ENCODE results near the gene PNLIPRP2. TPM values are rescaled to one million over a fixed set of nuclear protein-coding genes. Genes with fewer than 3 reads are reported as not detected.

PNLIPRP2 gene
- total RNA-seq, 1 experiment from 2014 or later: 0.24 TPM

GRCh38 chr10:116599991-116600390 lies 20.8 kb upstream of the PNLIPRP2 start:
- H2BK120ac ChIP-seq (ENCODE audit: low read depth, low read length, poor library complexity, severe bottlenecking): no peak overlapping the region
- no peak overlapping the region for H2AK5ac ChIP-seq (ENCODE audit: insufficient read length, low read length)
- H2BK5ac ChIP-seq (ENCODE audit: insufficient read length, low read length): no peak overlapping the region
- no peak for TF ChIP-seq CTCF (conservative IDR thresholded peaks at IDR 0.05)
- H3K79me2 ChIP-seq (ENCODE audit: insufficient read depth, low read length): no peaks in the 10 kb centered on the region
- H3K18ac ChIP-seq (ENCODE audit: insufficient read length, low read depth, low read length): no peak overlapping the region
- no CpG with 5 or more reads among the region's 5 CpGs for WGBS (ENCODE audit: extremely low coverage, insufficient read length, low lambda C conversion rate)
- no peaks in the 10 kb centered on the region for H3K23me2 ChIP-seq (ENCODE audit: insufficient read length, low read depth, low read length, poor library complexity, severe bottlenecking)
- Mint-ChIP-seq H3K36me3 (ENCODE audit: insufficient read depth in 1 of 3, low read depth in 3 of 3) (no peaks in the 10 kb centered on the region), H3K4me3 (no peak overlapping the region), H3K4me1 (peaks cover 11 to 14% of the 10 kb centered on the region in 2 experiments), H3K27ac (no peak overlapping the region), H3K27me3 (ENCODE audit: low read depth) (peaks cover 4% of the 10 kb centered on the region), H3K9me3 (no peaks in the 10 kb centered on the region)
- H3K27ac ChIP-seq (ENCODE audit: insufficient read length, low read depth, low read length): no peak overlapping the region
- H3K4me2 ChIP-seq (ENCODE audit: insufficient read depth, insufficient read length, low read length): no peak overlapping the region
- H2BK12ac ChIP-seq (ENCODE audit: insufficient read length, low read depth, low read length): no peak overlapping the region
- no peak overlapping the region for H3K14ac ChIP-seq (ENCODE audit: insufficient read depth, low read length)
- H3K23ac ChIP-seq (ENCODE audit: insufficient read length, low read depth, low read length): no peak overlapping the region
- H3K27me3 ChIP-seq (ENCODE audit: insufficient read depth, low read length): no peaks in the 10 kb centered on the region; the same call in 1 of the 2 replicates
- no peak overlapping the region for H4K5ac ChIP-seq (ENCODE audit: insufficient read length, low read depth, low read length)
- H2BK15ac ChIP-seq (ENCODE audit: low read depth, low read length): no peak overlapping the region
- H3T11ph ChIP-seq (ENCODE audit: low read length): no peak overlapping the region
- no peak for DNase-seq
- H3K9me3 ChIP-seq (ENCODE audit: control insufficient read depth, low read depth, low read length): no peaks in the 10 kb centered on the region
- no peak overlapping the region for H3K4ac ChIP-seq (ENCODE audit: low read depth, low read length)
- no peak overlapping the region for H2AFZ ChIP-seq (ENCODE audit: low read length)
- H3K4me1 ChIP-seq (ENCODE audit: insufficient read depth, low read length): no peaks in the 10 kb centered on the region
- H3K79me1 ChIP-seq (ENCODE audit: insufficient read depth, low read depth, low read length, poor library complexity, severe bottlenecking): no peaks in the 10 kb centered on the region
- H3K9ac ChIP-seq (ENCODE audit: extremely low read depth, insufficient read length, low read length): no peak overlapping the region
- no peak overlapping the region for H2BK20ac ChIP-seq (ENCODE audit: low read depth, low read length, poor library complexity, severe bottlenecking)
- H4K91ac ChIP-seq (ENCODE audit: insufficient read length, low read depth, low read length): no peak overlapping the region
- H4K8ac ChIP-seq (replicated peaks; ENCODE audit: insufficient read length, low read depth, low read length): no peak overlapping the region
- no peaks in the 10 kb centered on the region for H4K20me1 ChIP-seq (ENCODE audit: control insufficient read depth, insufficient read depth, insufficient read length)
- no peak overlapping the region for H3K56ac ChIP-seq (ENCODE audit: insufficient read length, low read depth, low read length)
